Left renal pelvis (tissue), 4 donors: ENCODE results near the gene CLEC4A. TPM values are rescaled to one million over a fixed set of nuclear protein-coding genes. Genes with fewer than 3 reads are reported as not detected.

ENCODE experiments used
- polyA plus RNA-seq, 4 donors: library from polyadenylated mRNA; unstranded; fragments of 120-200 nt; gene quantifications; one replicate each; pipeline ENCODE4 v1.2.1, GENCODE V29; 2013; ENCODE audit not compliant: insufficient read length in 4 of 4

Gene CLEC4A
- polyA plus RNA-seq, 4 donors, result 0.63 to 3.8 (median 1.5) TPM

Other genes starting within 250 kb of the CLEC4A start
- 10 to 100 TPM; 13.1 to 39.7 (median 19.2) TPM for gene SLC2A3, start 187.4 kb upstream of the CLEC4A start, polyA plus RNA-seq
- 10 to 100 TPM; 20.7 to 34.3 (median 23.7) TPM for gene FOXJ2, start 90.9 kb upstream of the CLEC4A start, polyA plus RNA-seq
- 1 to 10 TPM; 2.8 to 9.0 (median 3.3) TPM for gene C3AR1, start 57.3 kb upstream of the CLEC4A start, polyA plus RNA-seq
- gene NECAP1, start 41.3 kb upstream of the CLEC4A start, polyA plus RNA-seq, result 10 to 100 TPM; 31.1 to 33.6 (median 31.3) TPM
- gene ZNF705A, start 33.4 kb downstream of the CLEC4A start, polyA plus RNA-seq, result not detected
- 1 to 10 TPM; 1.5 to 3.0 (median 1.7) TPM for gene FAM90A1, start 104.0 kb downstream of the CLEC4A start, polyA plus RNA-seq